Hepatocyte (in vitro differentiated cells): ENCODE data around the gene PLA2G4E.

Experiments used
- CTCF ChIP-seq: fragments of 200-600 bp; sonication (generic); IDR thresholded peaks from 2 replicates; pipeline ENCODE4 v1.5.1; 2016; ENCODE audit warnings: antibody characterized with exemption, mild to moderate bottlenecking; ENCODE audit not compliant: poor library complexity
- EZH2 ChIP-seq: fragments of 200-600 bp; sonication (generic); IDR thresholded peaks from 2 replicates; pipeline ENCODE4 v1.6.1; 2016; ENCODE audit warnings: antibody characterized with exemption, mild to moderate bottlenecking, borderline replicate concordance
- EZH2phosphoT487 ChIP-seq: fragments of 200-600 bp; sonication (generic); IDR thresholded peaks from one replicate; pipeline ENCODE4 v1.6.1; 2018; ENCODE audit warnings: antibody characterized with exemption, mild to moderate bottlenecking, low read depth, moderate library complexity; ENCODE audit not compliant: unreplicated experiment, severe bottlenecking

- TF ChIP-seq CTCF: no peak
- TF ChIP-seq EZH2: no peak
- TF ChIP-seq EZH2phosphoT487: no peak
Measured at GRCh38 chr15:41983221-41983620, 37.6 kb downstream of the PLA2G4E start.
